RKO (cell line): Measurements from ENCODE around the gene EMP1.
"Not testable (repeated sequence)": the region's sequence is repeated elsewhere in the genome, so short reads cannot be mapped to it uniquely, and the experiment has no call there.

ENCODE experiments used
- DNase-seq: peaks from one replicate; pipeline ENCODE4 v3.0.0-alpha.2; 2016; ENCODE audit warnings: low spot score

EMP1 gene

GRCh38 chr12:13257356-13257875, 60.9 kb downstream of the EMP1 start:
- DNase-seq, result no peak

GRCh38 chr12:13258197-13258596, 61.7 kb downstream of the EMP1 start:
- no peak for DNase-seq

- DNase-seq, result no peak
These were observed 62.2 kb downstream of the EMP1 start for GRCh38 chr12:13258717-13259119.

GRCh38 chr12:13259625-13260024, 63.1 kb downstream of the EMP1 start:
- DNase-seq, result not testable (repeated sequence)

- DNase-seq, result not testable (repeated sequence)
These were observed 71.3 kb downstream of the EMP1 start for GRCh38 chr12:13267826-13268225.

GRCh38 chr12:13268581-13268980, 72.1 kb downstream of the EMP1 start:
- no peak for DNase-seq
